K562 (cell line): ENCODE results near the gene SPATA33. TPM values are rescaled to one million over a fixed set of nuclear protein-coding genes. Genes with fewer than 3 reads are reported as not detected.

ENCODE experiments used
- DPF2 ChIP-seq: fragments of 450-650 bp; IDR thresholded peaks from 2 replicates; pipeline ENCODE4 v1.6.1; 2016
- HDAC8 ChIP-seq: fragments of 450-650 bp; IDR thresholded peaks from 2 replicates; pipeline ENCODE4 v1.6.1; 2016; ENCODE audit warnings: mild to moderate bottlenecking, missing genetic modification characterization, moderate library complexity, missing compliant biosample characterization
- HMGXB4 ChIP-seq: sonication (generic); formaldehyde crosslinking; IDR thresholded peaks from 2 replicates; pipeline ENCODE4 v1.8.1; 2023; ENCODE audit warnings: mild to moderate bottlenecking, missing genetic modification reagents
- HNRNPUL1 ChIP-seq: fragments of 200-400 bp; formaldehyde crosslinking; IDR thresholded peaks from 2 replicates; pipeline ENCODE4 v1.6.1; 2017; ENCODE audit warnings: low read length
- MCM2 ChIP-seq: fragments of 450-650 bp; IDR thresholded peaks from 2 replicates; pipeline ENCODE4 v1.6.1; 2017; ENCODE audit warnings: low read depth, mild to moderate bottlenecking
- MEIS2 ChIP-seq: fragments of 450-650 bp; IDR thresholded peaks from 2 replicates; pipeline ENCODE4 v1.6.1; 2014; ENCODE audit warnings: mild to moderate bottlenecking; ENCODE audit not compliant: partially characterized antibody
- POLR2A ChIP-seq: fragments of 450-650 bp; conservative IDR thresholded peaks from 2 replicates; pipeline ENCODE4 v1.6.1; 2016
- POLR2G ChIP-seq: fragments of 200-400 bp; formaldehyde crosslinking; IDR thresholded peaks from 2 replicates; pipeline ENCODE4 v1.6.1; 2017; ENCODE audit warnings: low read depth, mild to moderate bottlenecking, antibody characterized with exemption, low read length, moderate library complexity
- PREB ChIP-seq: sonication (generic); formaldehyde crosslinking; IDR thresholded peaks from 2 replicates; pipeline ENCODE4 v1.8.1; 2023; ENCODE audit warnings: mild to moderate bottlenecking, missing genetic modification reagents
- SAP30 ChIP-seq: fragments of 200-600 bp; sonication (generic); IDR thresholded peaks from 2 replicates; pipeline ENCODE4 v1.6.1; 2012; ENCODE audit warnings: borderline replicate concordance, low read depth, mild to moderate bottlenecking, moderate library complexity, low read length, control low read depth, inconsistent platforms; ENCODE audit not compliant: insufficient read depth, poor library complexity, severe bottlenecking
- SLC30A9 ChIP-seq: fragments of 250-450 bp; sonication (Bioruptor Pico); IDR thresholded peaks from 2 replicates; pipeline ENCODE4 v1.8.0; 2022; ENCODE audit warnings: mild to moderate bottlenecking, moderate library complexity
- SPI1 ChIP-seq: IDR thresholded peaks from 2 replicates; pipeline ENCODE4 v1.6.1; 2011; ENCODE audit warnings: low read depth, low read length, control low read depth, borderline replicate concordance
- ZBTB9 ChIP-seq: fragments of 450-650 bp; formaldehyde crosslinking; IDR thresholded peaks from 2 replicates; pipeline ENCODE4 v1.4.0; 2020; ENCODE audit warnings: mild to moderate bottlenecking, moderate library complexity
- ZNF121 ChIP-seq: sonication (generic); formaldehyde crosslinking; conservative IDR thresholded peaks from 2 replicates; pipeline ENCODE4 v1.8.0; 2022; ENCODE audit warnings: missing genetic modification reagents
- ZNF140 ChIP-seq: fragments of 250-450 bp; sonication (Bioruptor Pico); IDR thresholded peaks from 2 replicates; pipeline ENCODE4 v1.8.0; 2021; ENCODE audit warnings: moderate library complexity, mild to moderate bottlenecking, inconsistent platforms
- ZSCAN32 ChIP-seq: fragments of 450-650 bp; formaldehyde crosslinking; IDR thresholded peaks from 2 replicates; pipeline ENCODE4 v1.4.0; 2020; ENCODE audit warnings: mild to moderate bottlenecking, moderate library complexity
- polyA plus RNA-seq, 8 experiments: library from polyadenylated mRNA; depleted of rRNA in 4 of 8; stranded (reverse) in 5 of 8; unstranded in 3 of 8; fragments of >200 nt; fragmentation: Nextera tagmentation in 2 of 8; fragmentation: Illumina TruSeq in 1 of 8; extraction: Ambion mirVana in 2 of 8; extraction: Trizol in 1 of 8; gene quantifications; 2 replicates each; pipeline versions ENCODE4 v1.2.1 to v1.2.3, GENCODE V29; 2011 to 2014; ENCODE audit warnings: inconsistent platforms in 1 of 8, missing spikeins in 1 of 8
- total RNA-seq, 7 experiments: library from RNA; depleted of rRNA in 6 of 7; stranded (reverse); fragments of >200 nt in 6 of 7; fragmentation: Illumina TruSeq in 2 of 7; extraction: Trizol in 2 of 7; gene quantifications; 2 replicates each; pipeline versions ENCODE4 v1.2.1 to v1.2.3, GENCODE V29; 2011 to 2021; ENCODE audit warnings: low replicate concordance in 1 of 7
- TF ChIP-seq, protein P1 (sequence below): conservative IDR thresholded peaks from 2 replicates; pipeline ENCODE4 v1.6.1; 2011; ENCODE audit warnings: low read depth, mild to moderate bottlenecking, low read length; ENCODE audit not compliant: control insufficient read depth
- TF ChIP-seq, protein P2 (sequence below), 3 experiments: fragments of 200-800 bp in 1 of 3; sonication (Bioruptor generic) in 1 of 3; sonication (generic) in 1 of 3; formaldehyde crosslinking in 1 of 3; IDR thresholded peaks; 2 replicates each; pipeline versions ENCODE4 v1.6.1 to v1.8.0; 2016 to 2022; ENCODE audit warnings: mild to moderate bottlenecking in 2 of 3, missing compliant biosample characterization in 2 of 3, missing genetic modification characterization in 2 of 3, missing genetic modification reagents in 1 of 3
- TF ChIP-seq, protein P3 (sequence below): fragments of 450-650 bp; formaldehyde crosslinking; IDR thresholded peaks from 2 replicates; pipeline ENCODE4 v1.4.0; 2020; ENCODE audit warnings: mild to moderate bottlenecking, moderate library complexity

Gene SPATA33
- total and polyA plus RNA-seq, 9 of the 15 experiments (the other 6 are each of a cell fraction or from before 2014, with no cell fraction given) = 4.0 to 20.0 (median 11.8) TPM

- TF ChIP-seq, protein P1, sequence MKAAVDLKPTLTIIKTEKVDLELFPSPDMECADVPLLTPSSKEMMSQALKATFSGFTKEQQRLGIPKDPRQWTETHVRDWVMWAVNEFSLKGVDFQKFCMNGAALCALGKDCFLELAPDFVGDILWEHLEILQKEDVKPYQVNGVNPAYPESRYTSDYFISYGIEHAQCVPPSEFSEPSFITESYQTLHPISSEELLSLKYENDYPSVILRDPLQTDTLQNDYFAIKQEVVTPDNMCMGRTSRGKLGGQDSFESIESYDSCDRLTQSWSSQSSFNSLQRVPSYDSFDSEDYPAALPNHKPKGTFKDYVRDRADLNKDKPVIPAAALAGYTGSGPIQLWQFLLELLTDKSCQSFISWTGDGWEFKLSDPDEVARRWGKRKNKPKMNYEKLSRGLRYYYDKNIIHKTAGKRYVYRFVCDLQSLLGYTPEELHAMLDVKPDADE = peak; percentile 67
- TF ChIP-seq POLR2A (peak; percentile 96), SPI1 (peak; percentile 1; the same call in 1 of the 2 replicates), DPF2 (no peak), HMGXB4 (CRISPR knock-in tag) (no peak), ZNF121 (no peak), HNRNPUL1 (no peak), ZBTB9 (CRISPR knock-in tag) (0 out of 2 replicates have a peak, but pooled peaks have one; percentile 51), MEIS2 (peak; percentile 85), HDAC8 (tag) (0 out of 2 replicates have a peak, but pooled peaks have one; percentile 65), POLR2G (peak; percentile 90), PREB (CRISPR knock-in tag) (no peak), SLC30A9 (CRISPR knock-in tag) (no peak), MCM2 (no peak), SAP30 (peak; percentile 93), ZNF140 (CRISPR knock-in tag) (no peak), ZSCAN32 (CRISPR knock-in tag) (no peak)
- TF ChIP-seq, protein P2, sequence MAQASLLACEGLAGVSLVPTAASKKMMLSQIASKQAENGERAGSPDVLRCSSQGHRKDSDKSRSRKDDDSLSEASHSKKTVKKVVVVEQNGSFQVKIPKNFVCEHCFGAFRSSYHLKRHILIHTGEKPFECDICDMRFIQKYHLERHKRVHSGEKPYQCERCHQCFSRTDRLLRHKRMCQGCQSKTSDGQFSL (CRISPR knock-in tag; IDR thresholded peaks at IDR 0.05) = no peak
- TF ChIP-seq, protein P2 (tag; IDR thresholded peaks at IDR 0.05) = no peak
- TF ChIP-seq, protein P3, sequence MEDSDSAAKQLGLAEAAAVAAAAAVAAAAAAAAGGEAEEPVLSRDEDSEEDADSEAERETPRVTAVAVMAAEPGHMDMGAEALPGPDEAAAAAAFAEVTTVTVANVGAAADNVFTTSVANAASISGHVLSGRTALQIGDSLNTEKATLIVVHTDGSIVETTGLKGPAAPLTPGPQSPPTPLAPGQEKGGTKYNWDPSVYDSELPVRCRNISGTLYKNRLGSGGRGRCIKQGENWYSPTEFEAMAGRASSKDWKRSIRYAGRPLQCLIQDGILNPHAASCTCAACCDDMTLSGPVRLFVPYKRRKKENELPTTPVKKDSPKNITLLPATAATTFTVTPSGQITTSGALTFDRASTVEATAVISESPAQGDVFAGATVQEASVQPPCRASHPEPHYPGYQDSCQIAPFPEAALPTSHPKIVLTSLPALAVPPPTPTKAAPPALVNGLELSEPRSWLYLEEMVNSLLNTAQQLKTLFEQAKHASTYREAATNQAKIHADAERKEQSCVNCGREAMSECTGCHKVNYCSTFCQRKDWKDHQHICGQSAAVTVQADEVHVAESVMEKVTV (CRISPR knock-in tag) = no peak
These were observed 29.0 kb downstream of the SPATA33 start, which contains the start of gene CDK10 (continued) for GRCh38 chr16:89686520-89687091.
